ENCODE data around the gene GPD1L.

Gene GPD1L

DNA sequence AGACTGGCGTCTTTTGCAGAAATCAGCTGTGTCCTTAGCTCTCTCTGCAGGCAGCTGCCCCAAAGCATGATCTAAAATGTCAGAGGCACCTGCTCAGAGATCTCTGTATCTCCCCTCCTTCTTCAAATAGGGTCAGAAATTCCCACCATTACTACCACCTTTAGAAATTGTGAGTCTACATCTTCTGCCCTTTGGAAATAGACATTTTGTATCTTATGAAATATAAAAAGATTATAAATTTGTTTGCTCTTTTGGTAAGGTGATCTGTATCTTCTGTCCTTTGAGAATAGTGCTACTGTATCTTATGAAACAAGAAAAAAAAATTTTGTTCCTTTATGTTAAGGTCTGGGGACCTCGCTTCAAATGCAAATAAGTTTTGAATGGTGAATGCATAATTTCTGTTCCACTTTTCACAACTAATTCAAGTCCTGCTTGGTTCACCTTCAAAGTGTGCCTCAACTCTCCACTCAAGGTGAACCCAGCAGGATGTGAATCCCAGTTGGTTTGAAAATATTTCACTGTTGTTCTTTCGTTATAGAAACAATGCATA is 28.3 kb upstream of the GPD1L start:
- H3K4me3 ChIP-seq (ENCODE audit: low read depth, low read length), result no peak overlapping the region
- no peak for TF ChIP-seq CTCF (IDR thresholded peaks at IDR 0.05; ENCODE audit: low read depth, low read length)

DNA sequence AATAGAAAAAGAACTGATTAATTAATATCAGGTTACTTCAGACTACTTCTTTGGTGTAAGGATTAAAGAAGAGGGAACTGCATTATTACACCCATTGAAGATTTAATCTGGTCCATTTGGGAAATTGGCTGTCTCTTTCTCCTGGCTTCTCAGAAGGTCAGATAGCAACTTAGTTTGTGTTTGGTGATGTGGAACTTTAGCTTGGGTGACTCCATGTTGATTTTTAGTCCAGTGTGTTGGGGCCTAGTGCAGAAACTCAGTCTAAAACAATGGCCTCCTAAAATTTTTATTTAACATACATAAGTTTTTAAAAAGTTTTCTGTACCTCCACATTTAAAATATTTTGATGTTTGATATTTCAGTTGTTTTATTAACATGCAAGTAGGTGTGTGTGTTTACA is 27.6 kb upstream of the GPD1L start:
- H3K4me3 ChIP-seq (ENCODE audit: low read depth, low read length), result no peak overlapping the region
- TF ChIP-seq CTCF (IDR thresholded peaks at IDR 0.05; ENCODE audit: low read depth, low read length), result no peak

- no peak for TF ChIP-seq CTCF (IDR thresholded peaks at IDR 0.05; ENCODE audit: low read depth, low read length)
- H3K4me3 ChIP-seq (ENCODE audit: low read depth, low read length), result no peak overlapping the region
Measured at GRCh38 chr3:32082721-32083120, 23.7 kb upstream of the GPD1L start.

DNA sequence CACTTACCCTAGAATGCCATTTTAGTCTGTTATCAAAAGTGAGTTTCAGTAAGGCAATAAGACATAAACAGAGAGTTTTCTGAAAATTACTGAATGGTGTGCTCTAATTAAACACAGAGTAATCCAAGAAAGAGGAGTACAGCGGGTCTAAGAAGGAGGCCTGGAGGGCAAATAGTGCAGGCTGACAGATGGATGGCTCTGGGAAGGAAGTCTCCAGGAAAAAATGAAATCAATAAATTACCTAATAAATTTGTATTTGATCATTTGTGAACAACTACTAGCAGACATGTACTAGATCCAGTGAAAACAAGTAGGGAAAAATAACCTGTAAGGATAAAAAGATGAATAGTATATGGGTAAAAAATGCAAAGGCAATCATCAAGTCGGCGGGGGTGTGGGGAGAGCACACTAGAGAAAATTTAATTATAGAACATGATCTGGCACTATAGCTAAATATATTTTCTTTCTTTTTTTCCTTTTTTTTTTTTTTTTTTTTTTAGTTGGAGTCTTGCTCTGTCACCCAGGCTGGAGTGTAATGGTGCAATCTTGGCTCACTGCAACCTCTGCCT is 22.6 kb upstream of the GPD1L start:
- no peak for TF ChIP-seq CTCF (IDR thresholded peaks at IDR 0.05; ENCODE audit: low read depth, low read length)
- no peak overlapping the region for H3K4me3 ChIP-seq (ENCODE audit: low read depth, low read length)

DNA sequence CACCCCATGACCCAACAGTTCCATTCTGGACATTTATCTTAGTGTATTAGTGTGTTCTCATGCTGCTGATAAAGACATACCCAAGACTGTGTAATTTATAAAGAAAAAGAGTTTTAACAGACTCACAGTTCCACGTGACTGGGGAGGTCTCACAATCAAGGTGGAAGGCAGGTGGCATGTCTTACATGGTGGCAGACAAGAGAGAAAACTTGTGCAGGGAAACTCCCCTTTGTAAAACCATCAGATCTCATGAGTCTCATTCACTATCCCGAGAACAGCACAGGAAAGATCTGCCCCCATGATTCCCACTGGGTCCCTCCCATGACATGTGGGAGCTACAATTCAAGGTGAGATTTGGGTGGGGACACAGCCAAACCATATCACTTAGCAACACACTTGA is 21.6 kb upstream of the GPD1L start:
- TF ChIP-seq CTCF (IDR thresholded peaks at IDR 0.05; ENCODE audit: low read depth, low read length), result no peak
- no peak overlapping the region for H3K4me3 ChIP-seq (ENCODE audit: low read depth, low read length)

DNA sequence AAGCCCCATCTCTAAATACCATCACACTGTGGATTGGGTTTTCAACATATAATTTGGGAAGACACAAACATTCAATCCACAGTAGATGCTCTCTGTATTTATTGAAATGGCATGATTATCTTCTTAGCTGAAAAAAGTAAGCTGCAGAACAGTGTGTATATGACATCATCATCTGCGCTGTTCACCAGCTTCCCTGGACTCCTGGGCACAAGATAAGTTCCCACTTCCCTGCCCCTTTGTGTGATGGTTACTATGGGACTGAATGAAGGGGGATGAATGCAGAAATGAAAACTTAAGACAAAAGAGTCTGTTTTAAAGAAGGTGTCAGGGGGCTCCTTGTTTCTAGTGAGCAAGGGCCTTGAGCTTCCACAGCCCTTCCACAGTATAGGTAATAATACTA is 20.0 kb upstream of the GPD1L start:
- no peak for TF ChIP-seq CTCF (IDR thresholded peaks at IDR 0.05; ENCODE audit: low read depth, low read length)
- no peak overlapping the region for H3K4me3 ChIP-seq (ENCODE audit: low read depth, low read length)

- no peak for TF ChIP-seq CTCF (IDR thresholded peaks at IDR 0.05; ENCODE audit: low read depth, low read length)
- H3K4me3 ChIP-seq (ENCODE audit: low read depth, low read length), result no peak overlapping the region
Measured at GRCh38 chr3:32089476-32089875, 16.9 kb upstream of the GPD1L start.

All from WI38 (cell line).